ENCODE measurements around the gene SLC16A9.
"Not testable (repeated sequence)": the region's sequence is repeated elsewhere in the genome, so short reads cannot be mapped to it uniquely, and the experiment has no call there.

SLC16A9 gene

DNA sequence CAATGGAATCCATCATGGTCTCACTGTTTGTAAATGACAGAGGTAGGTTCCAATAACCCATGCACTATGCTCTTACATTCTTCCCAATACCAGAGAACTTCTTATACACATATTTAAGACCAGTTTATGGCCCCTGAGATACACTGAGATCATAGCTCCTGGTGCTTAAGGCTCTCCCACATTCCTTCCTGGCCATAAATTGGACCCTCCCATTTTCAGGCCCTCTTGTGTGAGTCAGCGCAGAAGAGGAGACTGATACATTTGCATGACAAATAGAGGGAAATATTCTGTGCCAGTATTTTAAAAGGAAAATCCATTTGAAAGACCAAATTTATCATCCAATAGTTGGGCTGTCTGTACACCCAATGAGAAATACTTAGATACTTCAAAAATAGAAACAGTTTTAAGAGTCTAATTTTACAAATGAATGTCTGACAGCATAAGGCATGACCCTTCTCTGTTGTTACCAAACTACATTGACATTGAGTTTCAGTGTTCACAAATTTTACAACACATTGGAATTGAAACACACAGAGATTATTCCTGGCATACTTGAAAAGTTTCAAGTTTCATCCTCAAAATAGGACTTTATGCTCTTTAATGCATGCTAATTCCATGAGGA lies 35.3 kb downstream of the SLC16A9 start:
- DNase-seq (ENCODE audit: low read depth) = peak; percentile 18

DNA sequence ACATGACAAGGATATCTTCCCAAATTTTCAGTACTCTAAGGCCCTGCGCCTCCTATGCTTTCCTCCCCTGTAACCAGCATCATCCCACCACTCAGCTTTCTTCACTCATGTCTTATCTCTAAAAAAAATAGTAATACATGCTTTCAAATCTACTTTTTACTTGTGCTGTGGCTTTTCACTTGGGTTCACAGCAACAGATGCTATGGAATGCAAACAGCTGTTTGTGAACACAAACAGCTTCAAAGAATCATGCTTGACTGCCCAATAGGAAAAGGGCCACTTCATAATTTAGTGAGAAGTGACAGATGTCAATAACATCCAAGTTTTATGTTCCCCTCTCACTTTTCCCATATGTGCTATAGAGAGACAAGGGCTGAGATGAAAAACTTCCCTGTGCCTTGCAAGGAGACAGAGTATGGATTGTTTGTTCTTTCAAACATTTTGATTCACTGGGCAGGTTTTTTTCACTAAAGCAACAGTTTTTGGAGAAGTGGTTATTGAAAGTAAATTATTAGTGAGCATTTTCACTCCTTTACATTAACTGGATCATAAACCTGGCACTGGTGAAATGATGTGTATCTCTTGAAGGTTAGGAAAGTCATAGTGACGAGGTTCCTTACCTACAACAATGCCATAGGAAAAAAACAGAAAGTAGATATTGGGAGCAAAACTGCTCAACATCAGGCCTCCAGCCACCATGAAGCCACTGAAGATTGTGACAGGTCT lies 37.3 kb downstream of the SLC16A9 start:
- no peak for DNase-seq (ENCODE audit: low read depth)

DNA sequence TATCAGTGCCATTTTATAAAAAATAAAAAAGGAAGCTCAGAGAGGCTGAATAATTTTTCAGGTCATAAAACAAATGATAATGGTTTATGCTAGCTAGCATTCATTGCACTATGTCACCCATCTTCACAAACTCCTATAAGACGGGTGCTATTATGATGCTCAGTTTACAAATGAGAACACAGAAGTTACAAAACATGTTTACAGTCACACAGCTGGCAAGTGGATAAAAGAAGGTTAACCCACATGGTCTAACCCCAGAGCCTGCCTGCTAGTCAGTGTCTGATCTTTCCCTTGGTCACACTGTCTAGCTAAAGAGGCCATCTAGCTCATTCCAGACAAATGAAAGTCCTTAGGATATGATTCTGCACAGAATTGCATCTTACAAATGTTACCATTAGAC lies 39.4 kb downstream of the SLC16A9 start:
- no peak for DNase-seq (ENCODE audit: low read depth)

DNA sequence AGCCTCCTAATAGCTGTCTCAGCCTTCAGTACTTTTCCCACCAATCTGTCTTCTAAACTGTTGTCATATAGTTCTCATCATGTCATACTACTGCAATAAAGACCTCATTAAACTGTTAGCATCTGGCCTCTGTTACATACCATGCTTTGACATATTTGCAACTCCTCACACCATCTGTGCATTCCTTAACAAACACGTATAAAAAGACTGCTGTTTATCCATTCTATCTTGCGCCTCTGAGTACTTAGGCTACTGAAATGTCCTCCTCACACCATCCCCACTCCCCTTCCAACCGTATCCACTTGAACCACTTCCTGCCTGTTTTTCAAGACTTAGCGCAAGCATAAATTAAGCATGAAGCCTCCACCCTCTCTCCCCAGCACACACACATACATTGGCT lies 41.6 kb downstream of the SLC16A9 start:
- DNase-seq (ENCODE audit: low read depth) = no peak

DNA sequence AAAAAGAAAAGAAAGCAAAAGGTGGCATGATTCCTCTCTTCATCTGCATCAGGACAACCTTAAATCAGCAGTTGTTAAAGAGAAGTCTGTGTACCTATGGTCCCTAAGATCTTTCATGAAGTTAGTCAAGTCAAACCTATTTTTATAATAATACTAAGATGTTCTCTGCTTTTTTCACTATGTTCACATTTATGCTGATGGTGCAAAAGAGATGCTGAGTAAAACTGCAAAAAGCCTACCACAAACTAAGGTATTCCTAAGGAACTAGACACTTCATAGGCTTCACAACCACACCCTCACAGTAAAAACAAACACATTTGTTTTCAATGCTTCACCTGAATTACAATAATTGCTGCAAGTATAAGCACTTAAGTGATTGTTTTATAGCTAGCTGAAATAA lies 43.3 kb downstream of the SLC16A9 start:
- no peak for DNase-seq (ENCODE audit: low read depth)

DNA sequence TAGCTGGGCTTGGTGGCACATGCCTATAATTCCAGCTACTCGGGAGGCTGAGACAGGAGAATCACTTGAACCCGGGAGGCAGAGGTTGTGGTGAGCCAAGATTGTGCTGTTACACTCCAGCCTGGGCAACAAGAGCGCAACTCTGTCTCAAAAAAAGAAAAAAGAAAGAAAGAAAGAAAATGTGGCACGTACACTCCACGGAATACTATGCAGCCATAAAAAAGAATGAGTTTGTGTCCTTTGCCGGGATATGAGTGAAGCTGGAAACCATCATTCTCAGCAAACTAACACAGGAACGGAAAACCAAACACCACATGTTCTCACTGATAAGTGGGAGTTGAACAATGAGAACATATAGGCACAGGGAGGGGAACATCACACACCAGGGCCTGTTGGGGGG lies 46.4 kb downstream of the SLC16A9 start:
- not testable (repeated sequence) for DNase-seq (ENCODE audit: low read depth)

DNA sequence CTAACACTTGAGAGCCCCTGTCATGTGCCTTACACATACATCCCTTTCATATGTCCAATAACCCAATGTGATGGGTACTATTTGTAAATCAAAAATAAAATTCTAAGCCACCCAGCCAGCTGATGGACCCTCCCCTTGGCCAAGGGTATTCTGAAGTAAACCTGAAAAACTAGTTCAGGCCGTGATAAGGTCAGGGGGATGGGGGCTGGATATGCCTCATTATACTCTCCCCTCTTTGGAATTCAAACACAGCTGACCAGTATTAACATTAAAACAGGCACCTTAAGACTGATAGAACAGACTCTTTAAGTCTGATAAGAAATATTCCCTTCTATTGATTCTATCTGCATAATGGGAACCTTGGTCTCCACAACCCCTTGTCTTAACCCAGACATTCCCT lies 51.9 kb downstream of the SLC16A9 start:
- DNase-seq (ENCODE audit: low read depth) = no peak

DNA sequence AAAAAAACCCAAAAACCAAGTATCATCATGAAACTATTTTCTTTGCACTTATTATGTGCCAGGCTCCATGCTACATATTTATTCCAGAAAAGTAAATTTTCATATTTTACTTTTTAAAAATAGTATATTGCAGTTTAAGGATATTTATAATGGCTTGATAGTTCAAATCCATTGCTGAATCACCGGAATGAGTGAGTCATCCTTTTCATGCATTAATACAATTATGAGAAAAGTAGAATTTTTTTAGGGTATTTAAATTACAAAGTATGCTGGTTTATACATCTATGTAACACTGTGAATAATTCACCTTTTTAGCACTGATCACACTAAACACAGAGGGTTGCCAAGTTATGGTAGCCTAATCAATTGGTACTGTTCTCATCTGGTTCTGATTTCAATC lies 54.3 kb downstream of the SLC16A9 start:
- DNase-seq (ENCODE audit: low read depth) = no peak

DNA sequence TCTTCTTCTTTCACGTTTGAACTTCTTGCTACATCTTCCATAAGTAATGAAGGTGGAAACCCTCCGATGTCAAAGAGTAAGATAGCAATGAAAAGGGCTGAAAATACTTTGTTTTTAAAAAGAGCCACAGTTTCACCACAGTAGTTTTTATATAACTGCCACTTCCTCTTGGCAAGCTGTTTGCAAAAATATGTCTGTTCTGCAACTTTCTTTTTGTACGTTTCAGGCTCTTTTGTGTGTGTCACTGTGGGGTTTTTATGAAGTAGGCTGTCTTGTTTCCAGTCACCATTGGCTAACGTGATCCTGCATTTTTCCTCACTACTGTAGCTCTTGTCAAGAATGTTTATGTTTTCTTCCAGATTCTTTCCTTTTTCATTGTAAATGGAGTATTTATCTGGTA lies 55.6 kb downstream of the SLC16A9 start:
- DNase-seq (ENCODE audit: low read depth) = no peak

DNA sequence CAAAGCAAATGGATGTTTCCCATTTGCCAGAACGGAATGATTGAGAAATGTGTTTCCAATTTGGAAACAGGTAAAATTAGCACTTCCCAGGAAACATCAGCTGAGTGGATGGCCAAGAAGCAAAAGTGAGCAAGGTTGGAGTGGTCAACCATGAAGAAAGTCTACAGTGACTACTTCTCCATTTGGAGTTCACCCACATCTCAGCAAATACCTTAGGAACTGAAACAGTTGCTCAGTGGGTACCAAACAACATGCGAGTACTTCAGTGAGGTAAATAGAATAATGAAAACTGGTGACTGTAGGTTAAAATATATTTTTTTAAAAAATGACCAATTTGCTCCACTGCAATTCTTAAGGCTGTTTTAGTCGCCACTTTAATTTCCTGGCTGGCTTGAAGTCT lies 57.7 kb downstream of the SLC16A9 start:
- DNase-seq (ENCODE audit: low read depth) = no peak

DNA sequence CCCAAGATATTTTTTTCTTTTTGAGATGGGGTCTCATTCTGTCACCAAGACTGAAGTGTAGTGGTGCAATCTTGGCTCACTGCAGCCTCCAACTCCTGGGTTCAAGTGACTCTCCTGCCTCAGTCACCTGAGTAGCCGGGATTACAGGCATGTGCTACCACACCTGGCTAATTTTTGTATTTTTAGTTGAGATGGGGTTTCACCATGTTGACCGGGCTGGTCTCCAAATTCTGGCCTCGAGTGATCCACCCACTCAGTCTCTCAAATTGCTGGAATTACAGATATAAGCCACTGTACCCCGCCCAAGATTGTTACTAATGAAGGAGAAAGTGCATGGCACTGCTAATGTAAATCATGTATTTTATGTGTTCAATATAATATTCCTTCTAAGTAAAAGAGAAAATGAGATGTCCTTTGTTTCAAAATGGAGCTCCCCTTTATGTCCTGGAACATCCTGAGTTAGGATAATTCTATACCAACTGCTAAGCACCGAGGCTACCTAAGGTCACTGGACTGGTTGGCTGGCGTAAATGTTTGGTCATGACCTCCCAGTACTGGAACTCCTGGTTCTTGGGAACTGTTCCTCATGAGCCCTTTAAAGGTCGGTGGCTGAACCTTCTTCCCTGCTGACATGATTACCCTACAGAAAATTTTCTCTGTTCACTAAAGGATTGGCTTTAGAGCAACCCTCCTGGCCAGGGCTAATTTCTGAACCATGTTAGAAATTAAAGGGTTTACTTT lies 59.9 kb downstream of the SLC16A9 start:
- no peak for DNase-seq (ENCODE audit: low read depth)

DNA sequence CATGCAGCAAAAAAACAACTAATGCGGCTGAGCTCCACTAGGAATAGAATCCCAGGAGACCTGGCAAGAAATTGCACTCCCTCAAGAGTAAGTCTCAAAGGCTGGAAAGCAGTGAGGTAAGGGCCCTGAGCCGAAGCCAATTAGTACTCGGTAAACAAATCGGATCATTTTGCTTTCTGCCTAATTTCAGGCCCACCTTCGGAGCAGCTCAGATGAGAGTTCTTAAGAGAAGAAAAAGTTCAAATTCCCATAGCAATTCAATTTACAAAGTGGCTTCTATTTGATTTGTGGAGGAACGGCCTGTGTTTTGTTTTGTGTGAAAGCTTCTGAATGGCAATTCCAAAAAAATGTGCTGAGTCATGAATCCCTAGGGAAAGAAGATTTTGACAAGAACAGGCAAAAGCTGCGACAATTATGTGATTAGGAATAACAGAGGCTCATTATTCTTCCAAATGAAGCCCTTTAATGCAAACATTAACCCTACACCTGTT lies 60.9 kb downstream of the SLC16A9 start:
- no peak for DNase-seq (ENCODE audit: low read depth)

DNA sequence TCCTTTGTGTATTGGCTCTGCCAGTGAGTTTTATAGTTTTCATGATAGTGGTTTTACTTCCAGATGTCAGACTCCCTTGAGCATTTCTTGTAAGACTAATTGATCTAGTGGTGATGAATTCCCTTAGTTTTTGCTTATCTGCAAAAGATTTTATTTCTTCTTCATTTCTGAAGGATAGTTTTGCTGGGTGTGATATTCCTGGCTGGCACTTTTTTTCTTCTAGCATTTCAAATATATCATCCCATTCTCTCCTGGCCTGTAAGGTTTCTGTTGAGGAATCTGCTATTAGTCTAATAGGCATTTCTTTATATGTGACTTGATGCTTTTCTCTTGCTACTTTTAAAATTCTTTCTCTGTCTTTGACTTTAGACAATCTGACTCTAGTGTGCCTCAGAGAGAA lies 64.8 kb downstream of the SLC16A9 start:
- no peak for DNase-seq (ENCODE audit: low read depth)

DNA sequence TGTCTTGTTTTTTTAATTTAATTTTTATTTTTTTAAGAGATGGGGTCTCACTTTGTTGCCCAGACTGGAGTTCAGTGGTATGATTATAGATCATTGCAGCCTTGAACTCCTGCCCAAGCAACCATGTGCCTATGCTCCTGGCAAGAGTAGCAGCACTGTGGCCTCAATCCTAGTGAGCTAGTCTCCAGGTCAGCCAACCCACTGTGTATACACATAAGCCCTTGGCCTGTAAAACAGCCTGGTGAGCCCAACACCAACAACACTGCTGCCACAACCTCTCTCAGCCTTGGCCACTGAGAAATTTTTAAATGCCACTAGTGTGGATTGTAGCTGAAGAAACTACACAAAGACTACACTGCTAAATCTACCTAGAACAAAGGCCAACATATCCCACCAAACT lies 68.0 kb downstream of the SLC16A9 start:
- not testable (repeated sequence) for DNase-seq (ENCODE audit: low read depth)

DNA sequence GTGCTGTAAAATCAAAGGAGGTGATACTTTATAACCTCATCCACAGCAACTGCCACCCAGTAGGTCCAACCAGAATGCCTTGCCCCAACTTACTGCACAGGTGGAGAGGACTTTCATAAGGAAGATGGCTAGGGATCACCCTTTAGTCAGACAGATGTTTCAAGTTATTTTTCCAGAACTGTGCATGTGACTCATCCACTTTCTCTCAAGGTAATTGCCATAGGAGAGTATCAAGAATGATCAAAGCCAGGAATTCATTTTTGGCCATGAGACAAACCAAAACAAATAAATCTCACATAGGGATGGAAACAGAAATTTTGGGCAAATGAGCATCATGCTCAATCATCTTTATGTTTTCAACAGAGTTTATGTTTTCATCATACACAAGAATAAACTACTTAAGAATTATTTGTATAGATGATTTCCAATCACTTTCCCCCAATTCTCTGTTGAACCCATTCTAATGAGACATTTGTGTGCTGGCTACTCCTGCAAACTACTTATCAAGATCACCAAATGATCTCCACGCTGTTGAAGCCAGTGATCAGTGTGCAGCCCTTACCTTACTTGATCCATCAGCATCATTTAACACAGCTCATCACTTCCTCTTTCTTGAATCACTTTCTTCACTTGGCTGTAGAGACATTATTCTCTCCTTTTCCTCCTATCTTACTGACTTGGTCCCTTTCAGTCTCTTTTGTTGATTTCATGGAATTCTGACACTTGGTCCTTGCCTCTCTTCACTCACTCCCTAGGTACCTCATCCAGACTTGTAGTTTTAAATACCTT lies 74.0 kb downstream of the SLC16A9 start:
- no peak for DNase-seq (ENCODE audit: low read depth)

DNA sequence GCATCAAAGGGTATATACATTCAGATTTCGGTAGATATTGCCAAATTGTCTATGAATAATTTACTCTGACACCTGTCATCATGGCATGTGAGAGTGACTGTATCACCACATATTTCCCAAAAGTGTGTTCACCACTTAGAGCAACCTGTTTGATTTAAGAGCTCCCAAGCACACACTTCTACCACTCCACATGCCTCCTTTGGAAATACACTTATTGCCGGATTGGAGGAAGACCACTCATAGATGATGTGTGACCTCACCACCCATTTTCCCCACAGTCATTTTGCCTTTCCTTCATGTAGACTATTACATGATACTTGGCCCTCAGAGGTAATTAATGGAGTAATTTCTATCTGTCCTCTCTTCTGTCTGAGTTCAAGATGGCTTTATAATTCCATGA lies 75.5 kb downstream of the SLC16A9 start:
- no peak for DNase-seq (ENCODE audit: low read depth)

DNA sequence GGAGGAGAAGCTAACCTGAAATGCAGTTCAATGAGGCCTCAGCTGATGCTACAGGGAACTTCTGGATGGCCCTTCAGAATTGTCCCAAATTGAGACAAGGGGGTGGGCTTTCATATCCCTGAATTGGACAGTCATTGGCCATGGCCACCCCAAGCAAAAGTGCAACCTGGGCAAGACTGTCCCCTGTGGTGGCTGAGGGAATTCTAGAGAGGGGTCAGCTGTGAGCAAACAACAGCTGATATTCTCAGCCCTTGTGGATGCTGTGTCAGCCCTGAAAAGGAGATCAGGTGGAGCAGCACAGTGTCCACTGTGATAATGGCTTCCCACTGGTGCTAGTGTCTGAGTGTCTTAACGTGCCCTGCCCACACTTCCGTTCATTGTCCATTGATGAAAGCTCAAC lies 76.6 kb downstream of the SLC16A9 start:
- DNase-seq (ENCODE audit: low read depth) = no peak

DNA sequence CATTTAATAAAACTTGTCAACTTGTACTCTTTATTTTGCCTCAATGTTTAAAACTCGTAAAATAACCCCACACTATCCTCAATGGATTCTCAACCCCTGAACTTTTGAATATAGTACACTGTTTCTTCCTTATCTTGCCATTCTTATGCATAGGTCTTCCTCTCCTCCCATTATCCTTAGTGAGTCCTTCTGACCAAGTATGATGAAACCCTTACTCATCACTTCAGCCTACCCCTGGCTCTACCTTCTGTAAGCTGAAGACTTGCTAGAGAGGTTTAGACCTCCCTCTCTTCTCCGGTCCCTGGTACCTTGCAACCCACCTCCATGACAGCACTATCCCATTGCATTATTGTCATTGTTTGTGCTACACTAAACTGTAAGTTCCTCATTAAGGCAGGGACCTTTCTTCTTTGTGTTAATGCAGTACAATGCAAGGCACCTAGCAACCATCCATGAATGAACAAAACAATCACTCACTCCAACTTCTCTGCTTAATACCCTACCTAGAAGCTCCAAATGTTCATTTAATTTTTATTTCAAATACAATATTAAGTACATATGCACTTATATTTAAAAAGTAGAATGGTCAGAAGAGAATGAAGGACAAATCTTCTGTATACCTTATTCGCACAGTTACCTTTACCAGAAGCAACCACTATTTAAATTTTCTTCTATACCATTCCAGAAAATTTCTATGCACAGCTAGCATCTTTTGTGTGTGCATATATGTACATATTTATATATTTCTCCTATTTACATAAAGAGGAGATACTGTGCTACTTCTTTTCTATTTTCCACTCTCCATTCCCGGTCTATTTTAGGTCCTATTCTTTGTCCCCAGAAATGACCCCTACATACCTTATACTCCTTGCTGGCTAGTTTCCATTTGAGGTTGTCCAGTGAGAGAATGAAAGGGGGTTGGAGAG lies 77.5 kb downstream of the SLC16A9 start:
- DNase-seq (ENCODE audit: low read depth) = no peak

DNA sequence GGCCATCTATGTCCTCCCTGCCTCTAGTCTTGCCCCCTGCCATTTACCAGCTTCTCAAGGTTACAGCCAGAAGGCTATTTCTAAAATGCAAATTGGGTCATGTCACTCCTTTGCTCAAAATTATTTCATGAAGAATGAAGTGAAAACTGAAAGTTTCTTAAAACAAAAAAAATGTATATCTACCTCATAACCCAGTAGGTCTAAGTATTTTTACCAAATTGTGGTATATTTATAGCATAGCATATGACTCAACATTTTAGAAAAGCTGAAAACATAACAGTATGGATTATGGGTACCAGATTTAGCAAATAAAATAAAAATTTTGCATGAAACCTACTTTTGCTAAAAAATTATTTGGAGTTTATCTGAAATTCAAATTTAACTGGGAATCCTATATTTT lies 78.4 kb downstream of the SLC16A9 start:
- no peak for DNase-seq (ENCODE audit: low read depth)

DNA sequence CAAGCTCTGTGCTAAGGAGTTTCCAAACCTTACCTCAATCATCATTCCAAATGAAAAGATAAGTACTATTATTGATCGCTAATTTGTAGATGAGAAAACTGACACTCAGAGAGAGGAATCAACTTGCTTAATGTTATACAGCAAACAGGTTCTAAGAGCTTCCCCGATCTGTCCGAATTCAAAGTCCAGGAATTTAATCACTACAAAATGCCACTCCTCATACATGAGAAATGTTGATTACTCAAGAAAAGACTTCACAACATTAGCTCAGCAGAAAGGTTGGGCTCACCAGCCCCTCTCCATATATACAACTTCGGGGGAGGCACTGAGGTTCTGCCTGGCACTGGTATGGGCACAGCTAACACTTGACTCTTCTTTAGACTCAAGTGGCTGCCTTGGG lies 80.7 kb downstream of the SLC16A9 start:
- DNase-seq (ENCODE audit: low read depth) = no peak

DNA sequence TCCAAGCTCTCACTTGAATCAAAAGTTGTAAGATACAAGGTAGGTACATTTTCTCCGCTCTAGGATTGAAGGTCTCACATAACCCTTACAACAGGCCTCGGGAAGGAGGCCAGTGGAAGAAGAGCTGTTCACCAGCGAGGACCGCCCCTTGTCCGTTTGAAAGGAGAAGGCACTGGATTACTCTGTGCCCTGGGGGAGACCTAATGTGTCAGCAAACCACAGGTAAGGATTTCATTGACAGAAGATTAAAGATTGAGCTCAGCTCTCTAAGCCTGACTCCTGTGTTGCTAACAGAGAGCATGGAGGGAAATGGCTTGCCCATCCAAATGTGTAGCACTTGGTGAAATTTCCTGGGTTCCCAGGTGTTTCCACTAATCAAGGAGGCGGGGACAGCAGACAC lies 81.2 kb downstream of the SLC16A9 start:
- no peak for DNase-seq (ENCODE audit: low read depth)

Data from non-pigmented ciliary epithelial cell (primary cell).